Activated CD8-positive, alpha-beta memory T cell treated with anti-CD3 and anti-CD28 coated beads, Interleukin-2, amount 50 U/mL, for 4 hours (primary cell): ENCODE results near the gene FOXJ1.

ENCODE experiments used
- DNase-seq: peaks from one replicate; pipeline ENCODE4 v3.0.0-alpha.2; 2020

Gene FOXJ1

GRCh38 chr17:76089680-76090516, 51.1 kb downstream of the FOXJ1 start:
- DNase-seq, result no peak

- no peak for DNase-seq
These were observed 52.0 kb downstream of the FOXJ1 start for GRCh38 chr17:76088868-76089576.

GRCh38 chr17:76088041-76088867, 52.8 kb downstream of the FOXJ1 start:
- no peak for DNase-seq

- no peak for DNase-seq
These were observed 53.5 kb downstream of the FOXJ1 start for GRCh38 chr17:76087531-76087930.

- DNase-seq, result no peak
These were observed 54.7 kb downstream of the FOXJ1 start for GRCh38 chr17:76086384-76086783.
